Stimulated activated CD4-positive, alpha-beta T cell treated with anti-CD3 and anti-CD28 coated beads, TNF-alpha, amount 100 ng/mL, for 1 hour (primary cell): Measurements from ENCODE around the gene PPIF.

Experiments used
- DNase-seq, 3 donors: peaks; one replicate each; pipeline ENCODE4 v3.0.0-alpha.2; 2020; ENCODE audit warnings: low read depth in 3 of 3, low spot score in 1 of 3

Gene PPIF

DNA sequence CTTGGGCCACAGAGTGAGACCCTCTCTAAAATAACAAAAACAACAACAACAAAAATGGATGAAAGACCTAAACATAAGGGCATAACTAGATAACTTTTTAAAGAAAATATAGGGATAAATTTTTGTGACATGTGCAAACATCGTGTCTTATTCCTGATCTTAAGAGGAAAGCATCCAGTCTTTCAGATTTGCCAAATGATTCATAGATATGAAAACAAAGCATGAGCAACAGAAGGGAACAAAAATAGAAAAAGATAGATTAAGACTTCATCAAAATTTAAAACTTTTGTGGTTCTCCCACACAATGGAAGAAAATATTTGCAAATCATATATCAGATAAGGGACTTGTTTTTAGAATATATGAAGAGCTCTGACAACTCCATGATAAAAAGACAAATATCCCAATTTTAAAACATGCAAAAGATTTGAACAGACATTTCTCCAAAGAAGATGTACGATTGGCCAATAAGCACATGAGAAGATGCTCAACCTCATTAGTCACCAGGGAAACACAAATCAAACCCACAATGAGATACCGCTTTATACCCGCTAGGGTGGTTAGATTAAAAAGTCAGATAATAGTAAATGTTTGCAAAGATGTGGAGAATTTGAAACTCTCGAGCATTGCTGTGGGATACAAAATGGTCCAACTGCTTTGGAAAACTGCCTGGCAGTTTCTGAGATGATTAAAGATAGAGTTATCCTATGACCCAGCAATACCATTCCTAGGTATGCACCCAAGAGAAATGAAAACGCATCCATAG, 20.3 kb downstream of the PPIF start:
- DNase-seq: no peak

GRCh38 chr10:79372871-79373270, 25.6 kb downstream of the PPIF start:
- DNase-seq: no peak

DNA sequence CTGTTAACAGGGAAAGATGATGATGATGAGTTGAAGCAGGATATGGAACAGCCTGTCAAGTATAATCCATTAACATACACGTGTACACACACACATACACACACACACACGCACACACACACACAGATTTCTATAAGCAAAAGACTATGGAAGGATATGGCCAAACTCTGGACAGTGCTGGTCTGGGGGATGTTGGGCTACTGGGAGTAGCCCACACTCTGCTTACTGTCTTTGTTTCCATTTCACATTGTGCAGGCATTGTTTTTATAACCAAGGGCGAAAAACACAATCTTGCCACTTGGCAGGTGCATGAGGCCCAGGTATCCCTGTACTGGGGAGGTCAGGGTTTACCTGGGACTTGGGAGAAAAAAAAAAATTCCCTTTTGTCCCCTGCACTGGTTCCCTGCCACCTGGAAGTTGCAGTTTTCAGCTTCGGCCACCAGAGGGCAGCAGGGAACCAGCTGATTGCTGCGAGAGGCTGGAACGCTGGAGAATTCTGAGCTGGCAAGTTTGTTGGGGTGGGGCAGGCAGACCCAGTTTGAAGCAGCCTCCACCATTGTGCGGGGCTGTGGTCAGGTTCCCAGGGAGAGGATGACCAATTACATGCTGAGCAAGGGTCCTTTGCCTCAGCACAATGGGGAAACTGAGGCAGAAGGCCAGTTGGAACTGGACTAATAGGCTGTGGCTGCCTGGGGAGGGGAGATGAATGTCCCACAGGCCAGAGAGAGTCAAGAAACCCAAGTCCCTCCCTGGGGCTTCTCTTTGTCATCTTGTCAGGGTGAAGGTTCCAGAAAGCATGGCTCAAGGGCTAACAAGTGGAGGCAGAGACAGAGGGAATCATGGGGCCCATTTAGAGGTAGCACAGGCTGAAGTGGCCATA, 27.3 kb downstream of the PPIF start:
- peak; percentile 23 to 68 (median 57) for DNase-seq

DNA sequence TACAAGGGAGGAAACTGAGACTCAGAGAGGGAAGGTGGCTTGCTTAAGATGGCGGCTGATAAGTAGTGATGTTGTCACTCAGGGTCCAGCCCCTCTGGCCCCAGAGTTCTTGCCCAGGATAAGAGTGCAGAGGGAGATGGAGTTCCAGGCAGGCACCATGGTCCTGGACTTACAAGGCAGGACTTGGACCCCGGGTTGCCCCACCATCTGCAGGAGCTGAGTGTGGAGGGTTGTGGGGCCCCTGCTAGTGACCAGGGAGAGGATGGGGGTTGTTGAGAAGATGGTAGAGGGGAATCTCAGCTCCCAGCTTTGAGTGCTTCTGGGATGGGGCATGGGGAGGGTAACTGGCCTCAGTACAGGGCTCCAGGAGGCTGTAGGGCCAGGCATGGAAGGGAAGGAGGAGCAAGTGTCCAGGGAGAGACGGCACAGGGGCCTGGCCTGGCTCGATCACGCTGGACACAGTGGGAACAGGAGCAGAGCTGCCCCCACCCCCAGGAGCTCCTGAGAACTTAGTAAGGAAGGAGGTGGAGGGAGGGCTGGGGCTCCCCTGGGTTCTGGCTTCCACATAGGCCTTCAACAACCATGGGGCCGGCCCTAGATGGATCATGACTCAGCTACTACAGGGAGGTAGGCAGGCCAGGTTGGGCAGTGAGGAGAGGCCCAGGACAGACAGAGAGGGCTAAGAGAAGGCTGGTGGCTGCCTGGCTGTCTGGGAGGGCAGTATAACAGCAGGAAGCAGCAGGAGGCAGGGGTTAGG, 28.2 kb downstream of the PPIF start:
- DNase-seq: no peak

- DNase-seq: no peak
Measured at GRCh38 chr10:79376078-79376628, 28.9 kb downstream of the PPIF start.

DNA sequence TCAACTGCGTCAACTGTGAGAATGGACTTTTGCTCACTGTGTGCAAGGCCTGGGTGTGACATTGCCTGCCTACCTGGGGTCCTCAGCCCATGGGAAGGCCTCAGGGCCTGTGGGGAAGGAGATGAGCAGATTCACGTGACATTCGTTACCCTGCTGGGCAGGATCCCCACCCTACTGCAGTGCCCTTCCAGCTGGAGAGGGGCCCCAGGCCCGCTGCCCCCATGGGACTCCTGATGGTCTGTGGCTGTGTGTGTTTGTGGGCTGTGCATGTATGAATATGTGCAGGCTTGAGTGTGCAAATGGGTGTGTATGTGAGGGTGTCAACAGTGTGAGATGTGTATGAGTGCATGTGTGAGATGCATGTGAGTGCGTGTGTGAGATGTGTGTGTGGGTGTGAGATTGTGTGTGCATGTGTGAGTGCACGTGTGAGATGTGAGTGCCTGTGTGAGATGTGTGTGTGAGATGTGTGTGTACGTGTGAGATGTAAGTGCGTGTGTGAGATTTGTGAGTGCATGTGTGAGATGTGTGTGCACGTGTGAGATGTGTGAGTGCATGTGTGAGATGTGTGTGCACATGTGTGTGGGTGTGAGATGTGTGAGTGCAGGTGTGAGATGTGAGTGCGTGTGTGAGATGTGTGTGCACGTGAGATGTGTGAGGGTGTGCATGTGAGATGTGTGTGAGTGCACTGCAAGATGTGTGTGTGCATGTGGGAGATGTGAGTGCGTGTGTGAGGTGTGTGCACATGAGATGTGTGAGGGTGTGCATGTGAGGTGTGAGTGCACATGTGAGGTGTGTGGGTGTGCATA, 29.7 kb downstream of the PPIF start:
- DNase-seq: no peak

DNA sequence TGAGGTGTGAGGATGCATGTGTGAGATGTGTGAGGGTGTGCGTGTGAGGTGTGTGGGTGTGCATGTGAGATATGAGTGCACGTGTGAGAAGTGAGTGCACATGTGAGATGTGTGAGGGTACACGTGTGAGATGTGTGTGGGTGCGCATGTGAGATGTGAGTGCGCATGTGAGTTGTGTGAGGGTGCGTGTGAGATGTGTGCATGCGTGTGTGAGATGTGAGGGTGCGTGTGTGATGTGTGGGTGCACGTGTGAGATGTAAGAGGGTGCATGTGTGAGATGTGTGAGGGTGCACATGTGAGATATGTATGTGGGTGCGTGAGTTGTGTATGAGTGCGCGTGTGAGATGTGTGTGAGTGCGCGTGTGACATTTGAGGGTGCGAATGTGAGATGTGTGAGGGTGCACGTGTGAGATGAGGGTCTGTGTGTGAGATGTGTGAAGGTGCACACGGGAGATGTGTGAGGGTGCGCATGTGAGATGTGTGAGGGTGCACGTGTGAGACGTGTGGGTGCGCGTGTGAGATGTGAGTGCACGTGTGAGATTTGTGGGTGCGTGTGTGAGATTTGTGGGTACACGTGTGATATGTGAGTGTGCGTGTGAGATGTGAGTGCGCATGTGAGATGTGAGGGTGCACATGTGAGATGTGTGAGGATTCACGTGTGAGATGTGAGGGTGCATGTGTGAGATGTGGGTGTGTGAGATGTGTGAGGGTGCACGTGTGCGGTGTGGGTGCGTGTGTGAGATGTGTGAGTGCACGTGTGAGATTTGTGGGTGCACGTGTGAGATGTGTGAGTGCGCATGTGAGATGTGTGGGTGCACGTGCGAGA, 30.5 kb downstream of the PPIF start:
- no peak for DNase-seq

DNA sequence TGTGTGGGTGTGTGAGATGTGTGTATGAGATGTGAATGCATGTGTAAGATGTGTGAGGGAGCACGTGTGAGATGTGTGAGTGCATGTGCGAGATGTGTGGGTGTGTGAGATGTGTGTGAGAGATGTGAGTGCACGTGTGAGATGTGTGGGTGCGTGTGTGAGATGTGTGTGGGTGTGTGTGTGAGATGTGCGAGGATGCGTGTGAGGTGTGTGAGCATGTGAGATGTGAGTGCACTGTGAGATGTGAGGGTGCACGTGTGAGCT, 31.0 kb downstream of the PPIF start:
- DNase-seq: no peak

DNA sequence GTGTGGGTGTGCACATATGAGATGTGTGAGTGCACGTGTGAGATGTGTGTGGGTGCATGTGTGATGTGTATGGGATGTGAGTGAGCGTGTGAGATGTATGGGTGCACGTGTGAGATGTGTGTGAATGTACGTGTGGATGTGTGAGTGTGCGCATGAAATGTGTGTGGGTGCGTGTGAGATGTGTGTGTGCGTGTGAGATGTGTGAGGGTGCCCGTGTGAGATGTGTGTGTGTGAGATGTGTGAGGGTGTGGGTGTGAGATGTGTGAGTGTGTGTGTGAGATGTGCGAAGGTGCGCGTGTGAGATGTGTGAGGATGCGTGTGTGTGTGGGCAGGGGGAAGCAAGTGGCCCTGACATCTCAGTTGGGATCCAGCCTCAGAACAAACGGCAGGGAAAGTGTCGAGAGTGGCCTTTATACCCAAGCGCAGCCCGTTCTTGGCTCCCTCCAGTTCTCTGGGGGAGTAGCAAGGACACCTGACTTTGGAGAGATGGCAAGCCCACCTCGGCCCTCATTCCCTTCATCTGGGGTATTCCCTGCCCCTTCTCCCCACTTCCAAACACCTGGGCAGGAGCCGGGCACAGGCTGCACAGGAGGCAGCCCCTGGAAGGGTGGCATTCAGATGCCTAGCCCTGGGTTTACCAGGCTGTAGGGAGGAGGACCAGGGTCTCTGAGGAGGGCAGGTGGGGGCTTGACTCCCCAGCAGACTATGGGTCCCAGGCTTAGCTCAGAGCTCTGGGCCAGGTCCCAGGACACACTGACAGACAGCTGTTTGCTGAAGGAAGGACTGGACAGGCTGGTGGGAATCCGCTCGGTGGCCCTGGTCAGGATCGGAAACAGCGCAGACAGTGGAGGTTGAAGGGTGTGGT, 31.6 kb downstream of the PPIF start:
- no peak for DNase-seq

GRCh38 chr10:79379512-79380124, 32.3 kb downstream of the PPIF start:
- DNase-seq: no peak

GRCh38 chr10:79380125-79380945, 33.1 kb downstream of the PPIF start:
- no peak for DNase-seq

- no peak for DNase-seq
Measured at GRCh38 chr10:79380946-79381721, 33.9 kb downstream of the PPIF start.

DNA sequence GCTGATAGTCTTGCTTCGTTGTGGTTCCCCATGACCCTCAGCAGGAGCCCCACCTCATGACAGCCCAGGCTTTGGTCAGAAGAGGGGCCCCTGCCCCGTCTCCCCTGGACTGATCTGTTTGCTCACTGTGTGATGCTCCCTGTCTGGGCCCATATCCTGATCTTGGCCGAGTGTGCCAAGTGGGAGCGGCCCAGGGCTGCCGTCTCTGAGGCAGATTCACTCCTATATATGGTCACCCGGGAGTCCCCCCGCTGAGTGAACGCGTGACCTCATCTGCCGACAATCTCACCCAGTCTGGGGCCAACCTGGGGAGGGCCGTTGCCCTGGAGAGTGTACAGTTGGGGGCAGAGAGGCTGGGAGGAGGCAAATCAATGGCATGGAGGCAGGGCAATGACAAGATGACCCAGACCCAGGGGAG, 34.5 kb downstream of the PPIF start:
- no peak for DNase-seq

DNA sequence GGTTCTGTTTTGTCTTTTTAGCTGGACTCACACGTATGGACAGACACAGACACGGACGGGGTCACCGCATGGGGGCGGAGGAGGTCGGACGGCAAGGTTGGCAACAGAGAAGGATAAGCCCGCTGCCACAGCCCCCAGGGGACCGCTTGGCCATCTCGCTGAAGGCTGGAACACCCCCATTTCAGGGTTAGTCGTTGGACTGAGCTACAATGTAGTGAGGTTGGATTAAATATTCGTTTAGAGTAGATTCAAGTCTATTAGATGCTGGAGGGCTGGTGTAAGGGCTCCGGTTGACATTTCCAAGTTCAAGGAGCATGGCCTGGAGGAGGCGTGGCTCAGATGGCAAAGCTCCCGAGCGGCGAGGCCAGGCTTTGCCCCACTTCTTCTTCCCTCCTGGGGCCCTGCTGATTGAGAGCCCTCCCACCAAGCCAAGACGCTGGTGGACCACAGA, 35.2 kb downstream of the PPIF start:
- no peak for DNase-seq

DNA sequence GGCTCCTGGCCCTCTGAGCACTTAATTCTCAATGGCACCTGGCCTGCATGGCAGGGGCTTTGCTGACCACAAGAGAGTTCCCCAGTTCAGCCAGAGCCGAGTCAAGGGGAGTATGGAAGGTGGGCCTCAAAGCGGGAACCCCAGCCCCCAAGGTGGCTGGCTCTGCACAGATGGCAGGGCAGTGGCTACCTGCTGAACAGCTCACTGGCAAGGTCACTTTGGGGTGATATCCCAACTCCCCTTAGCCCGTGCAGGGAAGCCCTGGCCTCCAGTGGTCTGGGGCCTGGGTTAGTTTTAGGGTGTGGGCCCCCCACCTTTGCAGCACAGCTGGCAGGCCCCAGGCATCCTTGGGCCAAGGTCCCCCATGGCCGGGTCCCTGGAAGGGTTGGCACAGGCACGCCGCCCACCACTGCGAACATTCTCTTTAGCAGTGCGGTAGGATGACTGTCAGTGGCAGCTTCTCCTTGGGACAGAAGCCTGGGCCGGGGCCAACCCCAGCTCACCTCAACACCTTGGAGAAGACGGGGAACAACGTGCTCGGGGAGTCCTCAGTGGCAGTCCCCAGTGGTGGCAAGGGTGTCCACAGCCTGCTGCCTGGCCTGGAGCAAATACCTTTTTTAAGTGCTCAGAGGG, 36.8 kb downstream of the PPIF start:
- no peak for DNase-seq

DNA sequence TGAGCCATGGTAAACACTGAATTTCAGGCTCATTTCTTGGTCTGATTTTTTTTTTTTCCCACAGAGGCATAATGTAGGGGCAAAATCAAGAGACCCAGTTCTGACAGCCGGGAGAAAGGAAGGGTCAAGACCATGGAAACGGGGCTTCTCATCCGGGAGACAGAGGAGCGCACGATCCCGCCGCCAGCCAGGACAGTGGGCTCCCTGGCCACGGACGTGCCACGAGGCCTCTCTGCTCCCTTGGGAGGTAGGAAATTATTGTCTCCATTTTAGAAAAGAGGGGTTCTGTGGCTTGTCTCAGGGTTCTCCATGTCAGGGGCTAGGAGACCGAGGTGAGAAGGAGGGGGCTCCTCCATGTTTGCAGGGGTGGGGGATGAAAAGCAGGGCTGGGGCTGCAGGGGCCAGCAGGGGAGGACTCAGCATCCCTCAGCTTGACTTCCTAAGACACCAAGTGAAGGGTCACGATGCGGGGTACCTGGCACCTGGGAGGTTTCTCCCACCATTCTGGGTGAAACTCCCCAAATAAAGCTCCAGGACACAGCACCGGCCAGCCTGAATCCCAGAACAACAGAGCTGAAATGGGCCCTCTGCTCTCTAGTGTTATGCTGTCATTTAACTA, 37.6 kb downstream of the PPIF start:
- no peak for DNase-seq
